Hepatic stellate cell (primary cell): ENCODE data around the gene RNF141.
A peak's percentile ranks its signal among the peaks of the same experiment; 100 is the strongest.

Experiments used
- DNase-seq: peaks from one replicate; pipeline ENCODE4 v3.0.0; 2011; ENCODE audit warnings: low spot score

Gene RNF141

GRCh38 chr11:10522921-10523320 is 18.1 kb downstream of the RNF141 start:
- no peak for DNase-seq

- no peak for DNase-seq
These were observed 18.7 kb downstream of the RNF141 start for GRCh38 chr11:10522276-10522675.

GRCh38 chr11:10520562-10520961 is 20.4 kb downstream of the RNF141 start:
- DNase-seq: no peak

DNA sequence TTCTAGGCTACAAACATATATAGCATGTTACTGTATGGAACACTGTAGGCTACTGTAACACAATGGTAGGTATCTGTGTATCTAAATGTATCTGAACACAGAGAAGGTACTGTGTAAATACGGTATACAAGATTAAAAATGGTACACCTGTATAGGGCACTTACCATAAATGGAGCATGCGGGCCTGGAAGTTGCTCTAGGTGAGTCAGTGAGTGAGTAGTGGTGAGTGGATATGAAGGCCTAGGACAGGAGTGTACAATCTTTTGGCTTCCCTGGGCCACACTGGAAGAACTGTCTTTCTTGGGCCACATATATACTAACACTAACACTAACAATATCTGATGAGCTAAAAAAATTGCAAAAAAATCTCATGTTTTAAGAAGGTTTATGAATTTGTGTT is 21.4 kb downstream of the RNF141 start:
- DNase-seq: no peak

GRCh38 chr11:10518891-10519290 is 22.1 kb downstream of the RNF141 start:
- DNase-seq: no peak

DNA sequence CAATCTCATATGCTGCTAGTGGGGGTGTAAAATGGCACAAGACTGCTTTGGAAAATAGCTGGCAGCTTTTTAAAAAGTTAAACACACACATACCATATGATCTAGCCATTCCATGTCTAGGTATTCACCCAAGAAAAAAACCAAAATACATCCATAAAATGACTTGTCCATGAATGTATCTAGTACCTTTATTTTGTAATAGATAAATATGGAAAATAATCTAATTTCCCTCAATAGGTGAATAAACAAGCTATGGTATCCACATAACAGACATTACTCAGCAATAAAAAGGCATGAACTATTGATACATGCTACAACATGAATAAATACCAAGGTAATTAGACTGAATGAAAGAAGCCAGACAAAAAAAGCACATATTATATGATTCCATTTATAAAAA is 22.9 kb downstream of the RNF141 start:
- no peak for DNase-seq

DNA sequence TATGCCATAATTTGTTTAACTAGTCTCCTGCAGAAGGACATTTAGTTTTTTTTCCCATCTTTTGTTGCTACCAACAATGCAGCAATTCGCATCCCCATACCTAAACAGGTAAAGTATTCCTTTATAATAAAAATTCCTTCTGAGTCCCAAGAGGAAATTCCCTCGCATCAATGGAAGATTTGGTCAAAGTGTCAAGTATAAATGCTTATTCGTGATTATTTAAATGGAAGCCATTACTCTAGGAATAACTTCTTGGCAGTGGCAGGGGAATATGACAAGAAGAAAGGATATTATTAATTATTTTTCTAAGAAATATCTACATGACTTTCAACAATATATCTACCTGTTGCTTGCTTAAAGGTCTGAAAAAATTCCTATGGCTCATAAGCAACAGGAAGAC is 25.6 kb downstream of the RNF141 start:
- no peak for DNase-seq

- peak; percentile 32 for DNase-seq
These were observed 26.3 kb downstream of the RNF141 start for GRCh38 chr11:10514709-10515108.

DNA sequence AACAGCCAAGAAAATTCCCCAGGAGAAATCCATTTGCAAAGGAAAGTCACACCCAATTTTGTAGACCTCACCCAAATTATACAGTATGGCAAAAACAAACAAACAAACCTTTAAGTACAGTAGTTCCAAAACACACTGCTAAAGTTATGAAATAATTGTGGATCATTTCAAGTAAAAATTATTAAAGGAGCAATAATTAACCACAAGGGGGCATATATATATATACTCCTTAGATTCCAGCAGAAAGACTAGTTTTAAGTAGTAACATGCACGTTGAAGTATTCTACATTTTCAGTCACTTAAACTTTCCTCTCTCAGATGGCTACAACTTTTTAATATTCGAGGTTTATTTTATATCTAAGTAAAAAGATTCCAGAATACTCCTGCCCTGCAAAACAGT is 26.8 kb downstream of the RNF141 start:
- DNase-seq: no peak

DNA sequence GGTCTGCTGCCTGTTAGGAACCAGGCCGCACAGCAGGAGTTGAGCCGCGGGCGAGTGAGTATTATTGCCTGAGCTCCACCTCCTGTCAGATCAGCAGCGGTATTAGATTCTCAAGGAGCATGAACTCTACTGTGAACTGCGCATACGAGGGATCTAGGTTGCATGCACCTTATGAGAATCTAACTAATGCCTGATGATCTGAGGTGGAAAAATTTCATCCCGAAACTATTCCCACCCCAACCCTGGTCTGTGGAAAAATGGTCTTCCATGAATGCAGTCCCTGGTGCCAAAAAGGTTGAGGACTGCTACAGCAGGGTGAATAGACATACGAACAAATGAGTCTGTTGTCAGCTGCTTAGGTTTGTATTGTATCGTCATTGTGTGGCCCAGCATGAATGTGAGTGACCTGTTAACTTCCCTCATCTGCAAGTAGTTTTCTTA is 29.8 kb downstream of the RNF141 start:
- no peak for DNase-seq

DNA sequence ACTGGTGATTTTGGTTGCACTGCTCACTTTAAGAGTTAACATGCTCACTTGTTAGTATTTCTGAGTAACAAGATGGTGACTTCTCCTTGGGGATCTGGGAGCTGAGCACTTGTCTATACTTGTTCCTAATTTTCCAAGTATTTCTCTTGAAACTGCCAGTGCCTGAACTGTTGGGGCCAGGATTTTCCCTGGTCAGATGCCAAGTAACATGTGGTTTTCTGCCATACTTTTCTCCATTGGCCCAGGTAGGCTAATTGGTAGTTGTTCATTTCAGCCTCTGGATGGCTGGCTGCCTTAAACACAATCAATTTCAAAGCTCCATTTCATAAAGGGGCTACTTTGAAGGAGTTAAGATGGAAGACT is 35.0 kb downstream of the RNF141 start:
- DNase-seq: no peak

DNA sequence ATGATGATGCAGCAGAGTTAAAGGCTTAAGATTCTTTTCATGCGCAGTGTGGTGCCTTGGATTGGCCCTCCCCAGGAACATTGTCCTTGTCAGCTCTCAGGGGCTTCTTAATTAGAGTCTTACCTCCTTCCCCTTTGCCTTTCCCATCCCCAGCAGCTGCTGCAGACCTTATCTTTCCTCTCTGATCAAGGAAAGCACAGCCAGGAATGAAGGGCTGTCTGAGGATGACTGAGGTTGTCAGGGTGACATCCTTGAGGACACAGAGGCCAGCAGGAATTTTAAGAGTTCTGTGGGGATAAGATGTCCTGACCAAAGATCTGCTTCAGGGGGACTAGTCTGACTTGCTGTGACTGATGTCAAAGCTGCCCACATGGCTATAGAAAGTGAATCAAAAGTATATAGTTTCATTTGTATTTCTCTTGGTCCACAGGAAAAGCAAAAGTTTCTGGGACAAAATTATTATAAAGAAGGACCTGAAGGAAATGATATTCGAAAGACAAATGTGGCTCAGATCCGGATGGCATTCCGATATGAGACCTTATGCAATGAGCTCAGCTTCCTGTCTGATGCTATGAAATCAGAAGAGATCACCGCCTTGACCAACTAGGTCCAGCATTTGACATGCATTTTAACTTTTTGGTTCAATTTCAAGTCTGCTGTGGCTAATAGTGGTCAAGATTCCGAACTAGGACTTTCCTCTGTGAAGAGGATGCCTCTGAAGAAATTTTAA is 35.5 kb downstream of the RNF141 start:
- no peak for DNase-seq

GRCh38 chr11:10504490-10504889 is 36.5 kb downstream of the RNF141 start:
- DNase-seq: no peak

DNA sequence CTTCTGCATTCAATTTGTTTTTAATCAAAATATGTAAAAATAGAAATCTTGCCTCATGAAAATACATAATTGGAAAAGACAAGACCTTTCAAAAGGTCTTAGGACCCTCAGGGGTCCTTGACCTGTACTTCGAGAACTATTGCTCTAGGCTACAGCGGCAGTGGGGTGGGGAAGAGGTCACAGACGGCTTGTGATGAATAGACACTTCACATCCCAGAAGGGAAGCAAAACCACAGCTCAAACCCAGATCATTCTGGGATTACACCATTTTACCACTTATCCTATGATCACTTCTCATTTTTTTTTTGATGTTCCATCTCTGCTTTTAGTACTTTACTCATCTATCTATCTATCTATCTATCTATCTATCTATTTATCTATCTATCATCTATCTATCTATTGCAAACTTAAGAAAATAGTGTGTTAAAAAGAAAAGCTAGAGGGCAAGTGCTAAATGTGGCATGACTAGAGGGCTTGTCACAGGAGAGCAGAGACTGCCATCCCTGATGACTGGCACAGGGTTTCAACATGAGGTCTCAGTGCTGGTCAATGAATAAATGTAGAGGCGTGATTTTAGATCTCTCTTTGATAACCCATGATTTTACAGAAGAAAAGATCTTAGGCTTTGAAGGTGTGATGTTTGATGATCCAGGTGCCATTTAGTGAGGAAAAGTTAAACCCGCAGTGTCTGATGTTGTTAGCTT is 37.1 kb downstream of the RNF141 start:
- DNase-seq: no peak

DNA sequence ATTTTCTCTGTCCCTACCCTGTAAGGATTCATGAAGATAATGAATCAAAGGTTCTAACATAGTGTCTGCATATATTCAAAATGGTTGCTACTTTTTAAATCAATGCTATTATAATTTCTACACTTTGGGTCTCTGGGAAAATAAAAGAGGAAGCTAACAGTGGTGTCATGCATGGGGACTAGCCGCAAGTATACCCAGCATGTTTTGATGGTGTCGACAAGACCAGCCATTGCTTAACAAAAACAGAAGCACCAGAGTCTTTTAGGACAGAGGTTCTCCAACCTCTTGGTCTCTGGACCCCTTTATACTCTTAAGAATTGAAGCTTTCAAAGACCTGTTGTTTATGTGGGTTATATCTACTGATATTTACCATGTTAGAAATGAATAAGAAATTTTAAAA is 37.8 kb downstream of the RNF141 start:
- no peak for DNase-seq

DNA sequence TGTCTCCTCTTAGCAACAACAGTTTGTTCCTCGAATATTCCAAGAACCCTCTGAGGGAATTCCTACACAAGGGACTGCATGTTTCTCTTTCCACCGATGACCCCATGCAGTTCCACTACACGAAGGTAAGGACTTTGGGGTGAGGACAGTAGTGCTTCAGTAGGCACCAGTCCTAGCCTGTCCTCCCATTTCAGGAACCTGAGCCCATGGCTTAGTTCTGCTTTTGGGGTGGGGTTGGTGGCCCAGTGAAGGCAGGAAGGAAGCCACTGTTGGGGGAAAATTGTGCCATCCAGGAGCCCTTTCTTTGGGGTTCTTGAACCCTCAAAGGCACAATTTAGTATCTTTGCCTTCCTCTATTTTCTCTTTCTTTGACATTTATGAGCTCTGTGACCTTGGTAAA is 38.2 kb downstream of the RNF141 start:
- DNase-seq: no peak

- no peak for DNase-seq
These were observed 38.8 kb downstream of the RNF141 start for GRCh38 chr11:10502065-10502680.

DNA sequence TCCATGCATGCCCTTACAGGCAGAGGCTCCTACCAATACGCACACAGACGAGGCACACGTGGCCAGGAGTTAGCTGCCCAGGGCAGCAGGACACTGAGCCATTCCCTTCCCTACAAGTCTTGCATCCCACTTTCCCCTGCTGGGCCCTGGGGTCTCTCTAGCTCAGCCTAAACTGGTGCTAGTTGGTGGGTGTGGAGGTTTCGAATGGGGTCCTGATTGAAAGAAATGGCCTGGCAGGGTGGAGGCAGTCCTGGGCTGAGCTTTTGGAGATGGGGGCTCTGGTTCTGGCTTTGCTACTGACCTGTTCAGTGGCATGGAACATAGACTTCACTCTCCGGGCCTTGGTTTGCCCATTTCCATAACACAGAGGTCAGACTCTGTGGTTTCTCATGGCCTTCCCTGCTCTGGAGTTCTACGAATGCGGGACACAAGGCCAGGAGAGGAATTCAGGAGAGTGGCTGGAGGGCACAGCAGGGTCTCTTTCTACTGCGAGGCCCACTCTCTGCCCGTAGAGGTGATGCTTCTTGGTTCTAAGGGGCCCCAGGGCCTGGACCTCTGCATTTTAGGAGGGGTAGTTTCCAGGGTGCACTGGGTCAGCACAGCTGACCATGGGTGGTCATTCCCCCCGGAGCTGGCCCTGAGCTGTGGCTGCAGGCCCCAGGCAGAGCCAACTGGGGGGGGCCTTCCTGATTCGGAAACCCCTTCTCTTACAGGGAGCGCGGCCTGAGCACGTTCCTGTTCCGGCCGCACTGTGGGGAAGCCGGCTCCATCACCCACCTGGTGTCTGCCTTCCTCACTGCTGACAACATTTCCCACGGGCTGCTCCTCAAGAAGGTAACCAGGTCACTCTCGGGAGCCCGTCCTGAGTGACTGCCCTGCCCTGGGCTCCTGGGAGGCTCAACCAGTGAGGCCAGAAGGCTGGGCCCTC is 40.0 kb downstream of the RNF141 start:
- no peak for DNase-seq

DNA sequence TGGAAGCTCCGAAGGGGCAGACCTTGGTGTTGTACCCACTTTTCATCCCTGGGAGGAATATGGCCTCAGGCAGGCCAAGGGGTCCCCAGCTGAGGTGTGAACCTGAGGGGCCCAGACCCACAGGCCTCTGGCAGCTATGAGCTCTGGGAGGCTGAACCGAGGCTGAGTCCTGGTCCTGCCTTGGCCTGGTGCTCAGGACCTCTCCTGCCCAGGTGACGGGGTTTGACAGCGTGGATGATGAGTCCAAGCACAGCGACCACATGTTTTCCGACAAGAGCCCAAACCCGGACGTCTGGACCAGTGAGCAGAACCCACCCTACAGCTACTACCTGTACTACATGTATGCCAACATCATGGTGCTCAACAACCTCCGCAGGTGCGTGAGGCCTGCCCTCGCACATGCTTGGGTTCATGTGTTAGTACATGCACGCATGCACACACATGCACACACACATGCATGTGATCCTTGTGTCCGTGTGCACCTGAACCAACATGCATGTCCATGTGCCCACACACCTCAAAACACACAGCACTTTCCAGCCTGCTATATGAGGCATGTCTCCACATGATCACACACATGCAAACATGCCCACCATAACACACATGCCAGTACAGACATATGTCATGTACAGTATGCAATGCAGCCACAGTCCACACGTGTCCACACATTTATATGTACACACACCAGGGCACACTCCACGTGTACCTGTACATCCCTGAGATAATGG is 40.9 kb downstream of the RNF141 start:
- DNase-seq: no peak

DNA sequence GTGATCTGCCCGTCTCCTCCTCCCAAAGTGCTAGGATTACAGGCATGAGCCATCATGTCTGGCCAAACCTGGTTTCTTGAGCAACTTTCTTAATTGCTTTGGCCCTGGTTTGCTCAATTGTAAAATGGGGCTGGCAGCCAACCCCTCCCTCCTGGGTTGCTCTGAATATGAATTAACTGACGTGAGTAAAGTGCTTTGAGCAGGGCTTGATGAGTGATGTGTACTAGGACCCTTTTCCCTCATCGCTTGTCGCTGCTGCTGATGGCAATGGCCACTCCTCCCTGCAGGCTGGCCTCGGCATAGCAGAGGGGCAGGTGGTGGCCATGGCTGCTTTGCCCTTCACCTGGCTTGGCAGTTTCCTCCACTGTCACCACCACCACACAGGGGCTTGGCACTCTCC is 41.5 kb downstream of the RNF141 start:
- DNase-seq: no peak

DNA sequence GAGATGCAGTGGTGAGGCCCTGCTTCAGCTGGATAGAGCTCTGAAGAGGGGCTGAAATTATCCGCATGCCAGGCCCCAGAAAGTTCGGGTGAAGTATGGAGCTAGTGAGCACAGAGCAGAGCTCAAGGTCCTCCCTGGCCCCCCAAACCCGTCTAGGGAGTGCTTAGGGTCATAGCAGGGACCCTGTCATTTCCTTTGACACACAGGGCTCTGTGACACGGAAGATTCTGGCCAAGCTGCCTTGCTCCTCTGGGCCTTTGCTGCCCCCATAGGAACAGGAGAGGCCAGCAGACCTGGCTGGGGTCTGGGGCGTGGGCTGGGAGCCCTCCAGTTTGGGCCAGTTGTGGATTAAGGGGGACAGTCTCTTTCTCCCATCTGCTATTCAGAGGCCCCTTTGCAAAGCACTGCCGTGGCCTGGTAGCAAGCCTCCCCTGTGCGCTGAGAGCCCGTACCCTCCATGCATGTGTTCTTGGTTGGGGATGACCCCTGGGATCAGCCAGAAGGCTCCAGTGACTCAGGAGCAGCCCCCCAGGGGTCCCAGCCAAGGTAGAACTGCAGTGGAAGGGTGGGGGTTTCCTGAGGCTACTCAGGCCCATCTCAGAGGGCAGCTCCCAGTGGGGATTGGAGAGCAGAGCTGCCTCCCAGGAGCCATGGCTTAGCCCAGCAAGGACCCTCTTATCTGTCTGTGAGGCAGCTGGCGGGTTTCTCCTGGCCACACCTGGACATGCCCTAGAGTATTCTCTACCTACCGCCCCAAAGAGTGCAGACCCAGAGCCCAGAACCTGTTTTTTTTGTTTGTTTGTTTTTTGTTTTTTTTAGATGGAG is 42.3 kb downstream of the RNF141 start:
- DNase-seq: no peak
